B cell (primary cell): Measurements from ENCODE around the gene PARP12. TPM values are rescaled to one million over a fixed set of nuclear protein-coding genes. Genes with fewer than 3 reads are reported as not detected.

Experiments used
- ATAC-seq: fragments of 200-7000 bp; cut with Tn5 transposase; one replicate; pipeline ENCODE4 v1.10.0; 2021; ENCODE audit warnings: low read depth, mild to moderate bottlenecking, moderate number of reproducible peaks, moderate library complexity
- CTCF ChIA-PET: fragments of 350-600 bp; sonication (Branson Sonifier 250); formaldehyde crosslinking; loops from one replicate; lab custom pipeline; 2021; ENCODE audit warnings: antibody characterized with exemption, inconsistent platforms; lab: Charles Lee
- POLR2A ChIA-PET: fragments of 350-600 bp; sonication (Branson Sonifier 250); formaldehyde crosslinking; loops from one replicate; lab custom pipeline; 2021; ENCODE audit warnings: antibody characterized with exemption; lab: Charles Lee
- DNase-seq: peaks from one replicate; pipeline ENCODE4 v3.0.0; 2013
- H2AFZ ChIP-seq: 2 replicates; pipeline ENCODE4 v1.6.1; 2012; ENCODE audit warnings: mild to moderate bottlenecking, low read depth, low read length; ENCODE audit not compliant: insufficient read depth, poor library complexity, severe bottlenecking
- H3K27ac ChIP-seq, 2 donors: 1 replicate in 1 of 2; 2 replicates in 1 of 2; pipeline ENCODE4 v1.5.1; 2012 to 2013; ENCODE audit warnings: low read length in 2 of 2, mild to moderate bottlenecking in 2 of 2, moderate library complexity in 1 of 2
- H3K27me3 ChIP-seq, 4 experiments: fragments of 200-600 bp in 1 of 4; sonication (generic) in 1 of 4; replicated peaks in 1 of 4; 1 replicate in 2 of 4; 2 replicates in 2 of 4; pipeline versions ENCODE4 v1.6.1 to v1.7.0; 2013 to 2016; ENCODE audit warnings: low read length in 3 of 4, mild to moderate bottlenecking in 2 of 4, mixed read lengths in 1 of 4, moderate library complexity in 1 of 4; ENCODE audit not compliant: insufficient read depth in 4 of 4, control insufficient read depth in 3 of 4; ENCODE audit errors: control extremely low read depth in 1 of 4
- H3K36me3 ChIP-seq, 2 experiments: replicated peaks in 1 of 2; 1 replicate in 1 of 2; 2 replicates in 1 of 2; pipeline versions ENCODE4 v1.6.1 to v1.7.1; 2013; ENCODE audit warnings: low read length in 1 of 2; ENCODE audit not compliant: insufficient read depth in 2 of 2, control insufficient read depth in 1 of 2; ENCODE audit errors: control extremely low read depth in 1 of 2, extremely low read depth in 1 of 2
- H3K4me1 ChIP-seq, 2 donors: fragments of 200-600 bp in 1 of 2; sonication (generic) in 1 of 2; 1 replicate in 1 of 2; 2 replicates in 1 of 2; pipeline versions ENCODE4 v1.5.1 to v1.6.1; 2013 to 2017; ENCODE audit warnings: low read length in 2 of 2; ENCODE audit not compliant: control insufficient read depth in 2 of 2, insufficient read depth in 2 of 2
- H3K4me2 ChIP-seq: replicated peaks from 2 replicates; pipeline ENCODE3; 2012; ENCODE audit warnings: mild to moderate bottlenecking, low read depth, low read length; ENCODE audit not compliant: poor library complexity, severe bottlenecking
- H3K4me3 ChIP-seq, 5 experiments: fragments of 200-600 bp in 1 of 5; sonication (generic) in 1 of 5; 1 replicate in 3 of 5; 2 replicates in 2 of 5; pipeline versions ENCODE4 v1.5.1 to v1.7.0; 2011 to 2016; ENCODE audit warnings: low read length in 4 of 5, mild to moderate bottlenecking in 4 of 5, low read depth in 2 of 5, control low read depth in 1 of 5, moderate library complexity in 1 of 5; ENCODE audit not compliant: insufficient read depth in 1 of 5; ENCODE audit errors: control extremely low read depth in 1 of 5, extremely low read depth in 1 of 5
- H3K79me2 ChIP-seq: fragments of 200-600 bp; sonication (generic); one replicate; pipeline ENCODE4 v1.6.0; 2016; ENCODE audit warnings: low read length; ENCODE audit not compliant: control insufficient read depth, insufficient read depth
- H3K9ac ChIP-seq: fragments of 200-600 bp; sonication (generic); 2 replicates; pipeline ENCODE4 v1.6.1; 2017; ENCODE audit warnings: mild to moderate bottlenecking, low read length, moderate library complexity
- H3K9me3 ChIP-seq, 3 donors: one replicate each; pipeline versions ENCODE4 v1.6.1 to v1.7.1; 2013; ENCODE audit warnings: low read length in 2 of 3; ENCODE audit not compliant: control insufficient read depth in 2 of 3, insufficient read depth in 1 of 3; ENCODE audit errors: control extremely low read depth in 1 of 3
- H4K20me1 ChIP-seq: 2 replicates; pipeline ENCODE4 v1.6.0; 2012; ENCODE audit warnings: mild to moderate bottlenecking, low read length; ENCODE audit not compliant: insufficient read depth, control insufficient read depth, poor library complexity, severe bottlenecking
- H3K27ac Mint-ChIP-seq: one replicate; pipeline ENCODE4 v1.8.0; 2021; ENCODE audit warnings: mixed read lengths
- H3K27me3 Mint-ChIP-seq: one replicate; pipeline ENCODE4 v1.8.0; 2021; ENCODE audit warnings: mixed read lengths
- H3K4me1 Mint-ChIP-seq: one replicate; pipeline ENCODE4 v1.8.0; 2021; ENCODE audit warnings: mixed read lengths
- H3K4me3 Mint-ChIP-seq: one replicate; pipeline ENCODE4 v1.8.0; 2021; ENCODE audit warnings: mixed read lengths
- H3K9me3 Mint-ChIP-seq: one replicate; pipeline ENCODE4 v1.8.0; 2022; ENCODE audit warnings: mixed read lengths; ENCODE audit not compliant: insufficient read depth
- EZH2 ChIP-seq: IDR thresholded peaks from 2 replicates; pipeline ENCODE4 v1.6.1; 2012; ENCODE audit warnings: borderline replicate concordance, low read depth, mild to moderate bottlenecking, moderate library complexity, low read length; ENCODE audit not compliant: insufficient read depth, poor library complexity, severe bottlenecking
- WGBS: methylation state at CpG from one replicate; pipeline ENCODE4 v1.1.5; 2013; ENCODE audit warnings: missing lambda C conversion rate; ENCODE audit not compliant: insufficient coverage; 5-methylcytosine and 5-hydroxymethylcytosine counted together
- intact Hi-C: fragments of 100-400 bp; cut with micrococcal nuclease; formaldehyde crosslinking; loops from one replicate; pipeline ENCODE4 v1.10.0; 2022
- polyA plus RNA-seq: library from polyadenylated mRNA; depleted of rRNA; stranded (reverse); fragments of >200 nt; gene quantifications from 2 replicates; pipeline ENCODE4 v1.2.3, GENCODE V29; 2012
- total RNA-seq, 2 donors: library from RNA; stranded (reverse); fragments of 120-200 nt in 1 of 2; gene quantifications; 1 replicate in 1 of 2; 2 replicates in 1 of 2; pipeline versions ENCODE4 v1.2.3 to v1.2.4, GENCODE V29; 2013 to 2022
- TF ChIP-seq, protein P1 (sequence below): fragments of 200-600 bp; IDR thresholded peaks from one replicate; pipeline ENCODE4 v1.8.0; 2022; ENCODE audit warnings: antibody characterized with exemption, mild to moderate bottlenecking

PARP12 gene
- total and polyA plus RNA-seq, 2 donors (not counting 1 experiment from before 2014, with no cell fraction given) = 170 to 177 TPM

DNA sequence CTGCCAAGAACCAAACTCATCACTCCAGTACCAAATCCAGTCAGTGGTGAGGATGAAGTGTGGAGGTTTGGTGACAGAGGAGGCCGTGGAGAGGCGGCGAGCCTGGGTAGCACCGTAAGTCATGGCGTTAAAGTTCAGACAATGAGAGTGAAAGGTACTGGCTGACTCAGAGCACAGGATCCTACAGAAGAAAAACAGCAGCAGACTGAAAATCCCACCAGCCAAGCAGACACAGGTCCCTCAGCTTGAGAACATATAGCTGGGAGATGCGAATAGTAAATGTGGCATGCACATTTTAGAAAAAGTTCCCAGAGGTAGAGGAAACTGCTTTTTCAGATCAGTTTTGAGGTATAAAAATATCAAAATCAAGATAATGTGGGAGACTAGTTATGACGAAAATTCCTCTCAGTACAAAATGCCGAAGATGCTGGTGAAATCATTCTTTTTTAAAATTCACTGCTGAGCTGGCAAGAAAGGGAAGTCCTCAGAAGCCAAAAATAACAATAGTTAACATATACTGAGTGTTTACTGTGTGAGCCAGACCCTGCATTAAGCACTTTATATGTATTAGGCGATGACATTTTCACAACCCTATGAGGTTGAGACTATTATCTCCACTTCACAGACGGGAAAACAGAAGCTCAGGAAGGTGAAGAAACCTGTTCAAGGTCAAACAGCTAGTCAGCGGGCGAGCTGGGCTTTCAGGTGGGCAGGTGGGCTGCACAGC, 20.9 kb downstream of the PARP12 start:
- Histone ChIP-seq H3K27me3 (no peaks in the 10 kb centered on the region), H3K4me1 (peaks cover under 1 to 3% of the 10 kb centered on the region in 2 donors), H3K9ac (no peak overlapping the region), H3K36me3 (peaks cover 2 to 82% of the 10 kb centered on the region in 2 experiments), H3K79me2 (peaks cover 41% of the 10 kb centered on the region), H4K20me1 (peaks cover 60% of the 10 kb centered on the region), H3K4me2 (no peak overlapping the region), H3K9me3 (no peaks in the 10 kb centered on the region), H3K4me3 (no peak overlapping the region), H2AFZ (no peak overlapping the region), H3K27ac (no peak overlapping the region)
- H3K4me1 Mint-ChIP-seq = peaks cover under 1% of the 10 kb centered on the region
- CTCF ChIA-PET = interaction anchor here (1.0 kb wide), 1 partner anchor 19 kb away, joined by 3 read pairs; no protein-coding TSS in a partner anchor
- intact Hi-C loops = no loop called here
- TF ChIP-seq EZH2 = no peak
- TF ChIP-seq, protein P1, sequence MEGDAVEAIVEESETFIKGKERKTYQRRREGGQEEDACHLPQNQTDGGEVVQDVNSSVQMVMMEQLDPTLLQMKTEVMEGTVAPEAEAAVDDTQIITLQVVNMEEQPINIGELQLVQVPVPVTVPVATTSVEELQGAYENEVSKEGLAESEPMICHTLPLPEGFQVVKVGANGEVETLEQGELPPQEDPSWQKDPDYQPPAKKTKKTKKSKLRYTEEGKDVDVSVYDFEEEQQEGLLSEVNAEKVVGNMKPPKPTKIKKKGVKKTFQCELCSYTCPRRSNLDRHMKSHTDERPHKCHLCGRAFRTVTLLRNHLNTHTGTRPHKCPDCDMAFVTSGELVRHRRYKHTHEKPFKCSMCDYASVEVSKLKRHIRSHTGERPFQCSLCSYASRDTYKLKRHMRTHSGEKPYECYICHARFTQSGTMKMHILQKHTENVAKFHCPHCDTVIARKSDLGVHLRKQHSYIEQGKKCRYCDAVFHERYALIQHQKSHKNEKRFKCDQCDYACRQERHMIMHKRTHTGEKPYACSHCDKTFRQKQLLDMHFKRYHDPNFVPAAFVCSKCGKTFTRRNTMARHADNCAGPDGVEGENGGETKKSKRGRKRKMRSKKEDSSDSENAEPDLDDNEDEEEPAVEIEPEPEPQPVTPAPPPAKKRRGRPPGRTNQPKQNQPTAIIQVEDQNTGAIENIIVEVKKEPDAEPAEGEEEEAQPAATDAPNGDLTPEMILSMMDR = no peak
- DNase-seq (no peak), ATAC-seq (no peak)
- 89% methylated on average over 4 of the region's 12 CpGs for WGBS
- POLR2A ChIA-PET = no interaction called here
- no peak overlapping the region for H3K27ac Mint-ChIP-seq
- no peak overlapping the region for H3K4me3 Mint-ChIP-seq
- no peaks in the 10 kb centered on the region for H3K9me3 Mint-ChIP-seq
- no peaks in the 10 kb centered on the region for H3K27me3 Mint-ChIP-seq

DNA sequence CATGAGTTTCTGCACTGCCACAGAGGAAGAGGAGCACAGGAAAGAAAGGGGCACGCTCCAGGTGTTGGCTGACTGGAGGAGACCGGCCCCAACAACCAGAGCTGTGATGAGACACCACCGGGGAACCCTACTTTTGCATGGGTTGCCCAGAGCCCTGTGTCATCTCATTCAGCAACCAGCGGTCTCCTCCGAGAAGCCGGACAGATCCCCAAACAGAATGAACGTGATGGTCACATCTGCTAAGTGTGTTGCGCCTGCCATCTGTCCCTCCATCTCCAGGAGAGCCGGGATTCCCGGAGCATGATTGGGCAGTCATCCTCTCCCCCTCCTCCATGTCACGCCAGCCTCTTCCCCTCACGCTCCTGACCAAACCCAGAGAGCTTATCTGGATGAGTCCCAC, 22.9 kb downstream of the PARP12 start:
- H3K4me1 ChIP-seq = peaks cover 9 to 12% of the 10 kb centered on the region in 2 donors
- WGBS = 99% methylated on average over 12 of the region's 12 CpGs
- Mint-ChIP-seq H3K27me3 (no peaks in the 10 kb centered on the region), H3K9me3 (no peaks in the 10 kb centered on the region), H3K4me3 (no peak overlapping the region), H3K27ac (no peak overlapping the region), H3K4me1 (peaks cover 11% of the 10 kb centered on the region)
- H3K4me2 ChIP-seq = no peak overlapping the region
- H3K9ac ChIP-seq = no peak overlapping the region
- peaks cover 69% of the 10 kb centered on the region for H4K20me1 ChIP-seq
- no peak for TF ChIP-seq EZH2
- TF ChIP-seq, protein P1 = no peak
- H3K27ac ChIP-seq = no peak overlapping the region
- CTCF ChIA-PET = no interaction called here
- peaks cover 31% of the 10 kb centered on the region for H3K79me2 ChIP-seq
- H3K27me3 ChIP-seq = no peaks in the 10 kb centered on the region
- intact Hi-C loops = no loop called here
- DNase-seq = no peak
- no peak for ATAC-seq
- H3K9me3 ChIP-seq = no peaks in the 10 kb centered on the region
- no peak overlapping the region for H3K4me3 ChIP-seq
- H3K36me3 ChIP-seq = peaks cover 0 to 75% of the 10 kb centered on the region in 2 experiments
- H2AFZ ChIP-seq = no peak overlapping the region
- POLR2A ChIA-PET = no interaction called here
